Activated CD8-positive, alpha-beta memory T cell treated with anti-CD3 and anti-CD28 coated beads for 1 hour (primary cell): ENCODE measurements around the gene INTS14.
"Not testable (repeated sequence)": the region's sequence is repeated elsewhere in the genome, so short reads cannot be mapped to it uniquely, and the experiment has no call there.

Experiments
- DNase-seq, 2 donors: peaks; one replicate each; pipeline ENCODE4 v3.0.0-alpha.2; 2020; ENCODE audit warnings: low read depth in 1 of 2; ENCODE audit errors: extremely low read depth in 1 of 2

The INTS14 gene

DNA sequence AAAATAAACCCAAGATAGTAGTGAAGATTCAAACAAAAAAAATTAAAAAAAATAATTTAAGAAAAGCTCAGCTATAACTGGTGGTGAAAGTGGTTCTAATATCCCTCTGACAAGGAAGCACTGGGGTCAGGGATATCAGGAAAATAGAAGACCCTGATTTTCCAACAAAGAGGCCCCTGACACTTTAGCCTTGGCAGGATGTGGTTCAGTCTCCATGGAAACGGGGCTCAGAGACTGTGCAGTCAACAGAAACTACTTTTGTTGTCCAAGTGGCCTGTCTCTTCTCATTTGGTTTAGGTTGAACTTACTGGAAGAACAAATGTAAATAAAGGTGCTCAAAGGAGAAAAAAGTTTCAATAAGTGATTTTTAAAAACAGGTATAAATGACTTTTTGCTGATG is 27.2 kb downstream of the INTS14 start:
- DNase-seq = peak in 1 of 2 donors; percentile 14

DNA sequence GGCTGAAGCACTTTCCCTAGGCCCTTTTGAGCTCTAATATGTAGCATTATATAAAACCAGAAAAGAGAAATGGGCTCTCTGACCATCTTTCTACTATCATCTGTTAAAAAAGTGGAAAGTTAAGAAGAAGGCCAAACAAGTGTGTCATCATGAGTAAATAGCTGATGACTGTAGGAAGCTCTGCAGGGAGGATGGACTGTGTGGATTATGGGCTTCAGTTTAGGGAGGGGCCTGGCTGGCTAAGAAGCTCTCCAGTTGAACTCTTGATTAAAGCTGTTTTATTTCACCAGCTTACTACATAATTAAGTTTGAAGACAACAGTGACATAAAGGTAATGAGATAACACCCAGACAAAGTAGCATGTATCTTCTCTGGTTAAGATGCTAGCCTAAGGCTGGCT is 30.6 kb downstream of the INTS14 start:
- no peak for DNase-seq

DNA sequence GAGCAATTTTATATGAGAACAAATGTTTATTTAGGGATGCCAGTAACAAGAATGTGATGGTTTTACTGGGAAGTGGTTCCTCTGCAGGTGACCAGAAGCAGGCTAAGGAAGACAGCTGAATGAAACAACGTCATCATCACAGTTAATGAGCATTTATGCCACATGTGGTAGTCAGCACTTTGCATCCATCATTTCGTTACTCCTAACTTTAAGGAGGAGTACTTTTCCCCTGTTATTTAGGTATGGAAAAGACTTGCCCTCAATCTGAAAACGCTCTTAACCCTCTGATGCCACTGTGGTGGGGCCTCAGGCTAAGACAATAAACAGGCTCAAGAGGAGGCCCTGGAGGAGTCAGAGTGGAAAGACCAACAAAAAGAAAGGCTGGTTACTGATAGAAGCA is 31.2 kb downstream of the INTS14 start:
- no peak for DNase-seq

DNA sequence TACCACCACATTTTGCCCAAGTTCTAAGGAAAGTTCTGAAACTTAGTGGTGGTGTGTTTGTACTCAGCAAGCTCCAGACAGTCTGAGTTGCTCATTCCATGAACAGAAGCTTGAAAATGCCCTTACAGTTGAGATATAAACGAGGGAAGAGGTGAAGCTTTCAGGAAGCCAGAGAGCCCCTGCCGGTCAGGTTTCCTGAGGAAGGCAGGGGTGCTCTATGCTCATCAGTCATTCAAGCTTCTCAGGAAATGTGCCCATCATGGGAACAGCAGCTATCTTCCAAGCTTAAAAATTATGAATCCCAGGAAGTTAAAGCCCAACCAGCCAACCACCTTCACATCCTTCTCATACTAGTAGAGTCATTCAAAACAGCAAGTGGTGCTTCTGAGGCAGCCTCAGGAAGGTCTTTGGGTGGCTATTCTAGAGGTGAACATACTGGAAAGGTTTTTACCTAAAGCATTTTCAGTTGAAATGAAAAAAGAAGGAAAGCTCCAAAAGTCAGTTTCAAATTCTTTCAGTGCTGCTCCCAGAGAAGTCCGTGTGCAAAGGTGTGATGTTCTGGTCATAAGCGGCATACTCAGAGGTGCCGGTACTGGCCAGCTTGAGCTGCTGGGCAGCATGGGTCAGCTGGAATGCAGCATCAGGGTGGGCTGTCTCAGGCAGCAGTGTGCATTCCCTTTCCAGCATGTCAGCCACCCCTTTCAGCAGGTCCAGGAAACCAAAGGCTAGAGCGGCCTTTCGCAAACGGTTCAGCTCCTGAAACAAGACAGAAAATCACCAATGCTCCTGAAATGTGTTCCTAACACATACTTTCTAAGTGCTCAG is 31.8 kb downstream of the INTS14 start:
- DNase-seq = no peak

DNA sequence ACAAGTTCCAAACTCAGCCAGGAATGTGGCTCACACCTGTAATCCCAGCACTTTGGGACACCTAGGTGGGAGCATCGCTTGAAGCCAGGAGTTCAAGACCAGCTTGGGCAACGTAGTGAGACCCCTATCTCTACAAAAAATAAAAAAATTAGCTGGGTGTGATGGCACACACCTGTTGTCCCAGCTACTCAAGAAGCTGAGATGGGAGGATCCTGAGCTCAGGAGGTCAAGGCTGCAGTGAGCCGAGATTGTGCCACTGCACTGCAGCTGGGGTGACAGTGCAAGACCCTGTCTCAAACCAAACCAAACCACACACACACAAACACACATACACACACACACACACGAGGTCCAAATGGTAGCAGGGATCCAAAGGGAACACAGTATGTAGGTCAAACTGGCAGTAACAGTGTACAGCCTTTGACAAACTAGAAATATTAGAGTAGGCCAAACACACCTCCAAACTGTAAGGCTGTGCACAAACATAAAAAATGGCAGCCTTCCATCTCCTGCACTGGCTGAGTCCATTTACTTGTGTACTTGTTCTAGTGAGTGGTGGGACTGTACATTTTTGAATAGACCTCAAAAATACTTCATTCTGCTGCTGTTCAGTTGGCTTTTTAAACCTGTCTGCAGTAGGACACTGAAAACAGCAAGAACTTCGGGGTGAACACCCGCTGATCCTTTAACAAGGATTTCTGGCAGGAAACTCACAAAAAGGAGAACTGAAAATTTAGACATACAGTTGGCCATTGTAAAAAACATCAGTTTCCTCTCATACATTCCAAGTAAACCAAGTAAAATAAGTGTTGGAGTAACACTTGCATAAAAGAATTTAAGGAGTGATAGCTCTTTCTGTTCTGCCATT is 33.6 kb downstream of the INTS14 start:
- no peak for DNase-seq

DNA sequence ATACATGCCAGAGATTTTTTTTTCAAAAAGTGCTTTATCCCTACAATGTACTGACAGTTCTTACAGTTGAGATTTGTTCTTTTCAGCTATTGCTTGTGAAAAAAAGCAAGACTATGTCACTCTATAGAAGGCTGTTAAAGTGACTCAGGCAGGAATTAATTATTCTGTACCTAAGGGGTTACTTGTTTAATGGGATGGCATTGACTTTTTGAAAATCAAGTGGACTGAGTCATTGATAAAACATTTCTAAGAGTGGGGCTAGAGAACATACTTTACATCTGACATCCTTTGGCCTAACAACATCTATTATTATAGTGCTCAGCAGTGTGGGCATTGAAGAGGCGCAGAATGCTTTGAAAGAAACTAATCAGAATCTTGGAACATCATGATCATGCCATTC is 34.3 kb downstream of the INTS14 start:
- no peak for DNase-seq

DNA sequence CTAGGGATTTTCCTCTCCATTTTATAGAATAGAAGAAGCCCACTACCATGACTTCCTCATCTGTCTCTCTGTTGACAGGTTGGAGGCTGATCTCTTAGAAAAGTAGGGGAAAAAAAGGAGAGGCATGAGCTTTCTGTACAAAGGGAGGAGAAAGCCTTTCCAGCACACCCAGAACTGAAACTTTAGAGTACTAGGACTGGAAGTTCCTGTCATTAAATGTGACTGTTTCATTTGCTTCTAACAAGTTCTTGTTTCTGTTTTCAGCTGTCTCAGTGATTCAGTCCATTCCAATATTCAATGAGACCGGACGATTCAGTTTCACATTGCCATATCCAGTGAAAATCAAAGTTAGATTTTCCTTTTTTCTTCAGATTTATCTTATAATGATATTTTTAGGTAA is 39.0 kb downstream of the INTS14 start:
- no peak for DNase-seq

DNA sequence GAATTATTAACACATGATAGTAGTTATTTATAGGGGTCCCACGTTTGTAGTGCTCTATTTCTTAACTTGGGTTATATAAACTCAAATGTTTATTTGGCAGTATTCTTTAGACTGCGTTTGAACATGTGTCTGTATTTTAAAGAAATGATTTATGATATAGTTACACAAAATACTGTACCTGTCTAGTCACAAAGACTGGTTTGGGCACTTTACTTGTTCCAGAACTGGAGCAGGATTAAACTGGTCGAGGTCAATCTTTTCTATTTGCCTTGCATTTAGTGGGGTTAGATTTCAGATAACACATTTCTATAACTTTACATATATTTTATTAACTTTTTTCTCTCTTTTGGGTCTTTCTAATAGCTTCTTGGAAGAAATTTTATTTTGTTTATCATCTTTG is 41.2 kb downstream of the INTS14 start:
- no peak for DNase-seq

DNA sequence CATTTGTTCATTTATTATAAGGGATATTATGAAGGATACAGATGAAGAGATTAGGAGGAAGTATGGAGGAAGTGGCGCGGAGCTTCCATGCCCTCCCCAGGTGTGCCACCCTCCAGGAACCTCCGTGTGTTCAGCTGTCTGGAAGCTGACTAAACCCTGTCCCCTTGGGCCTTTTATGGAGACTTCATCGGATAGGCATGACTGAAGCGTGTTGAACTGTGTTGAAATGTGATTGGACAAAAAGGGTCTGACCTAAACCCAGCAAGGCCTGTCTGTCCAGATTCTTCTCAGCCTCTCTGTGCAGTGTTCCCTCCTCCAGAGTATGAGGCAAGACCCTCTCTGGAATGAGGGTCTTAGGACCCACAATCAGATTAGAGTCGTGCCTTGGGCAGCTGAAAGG is 49.0 kb downstream of the INTS14 start:
- no peak for DNase-seq

DNA sequence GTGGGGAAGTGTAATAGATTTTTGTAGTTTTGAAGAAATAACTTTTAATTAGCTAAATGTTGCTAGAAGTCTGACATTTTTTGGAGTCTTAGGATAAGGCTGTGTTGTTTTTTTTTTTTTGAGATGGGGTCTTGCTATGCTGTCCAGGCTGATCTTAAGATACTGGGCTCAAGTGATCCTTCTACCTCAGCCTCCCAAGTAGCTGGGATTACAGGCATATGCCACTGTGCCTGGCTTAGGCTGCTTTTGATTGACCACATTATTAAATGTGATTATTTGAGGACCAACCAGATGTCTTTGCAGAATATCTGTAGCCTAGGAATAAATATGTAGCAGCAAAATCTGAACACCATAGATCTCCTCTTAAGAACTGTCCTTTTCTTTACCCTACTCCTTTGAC is 51.0 kb downstream of the INTS14 start:
- no peak for DNase-seq

DNA sequence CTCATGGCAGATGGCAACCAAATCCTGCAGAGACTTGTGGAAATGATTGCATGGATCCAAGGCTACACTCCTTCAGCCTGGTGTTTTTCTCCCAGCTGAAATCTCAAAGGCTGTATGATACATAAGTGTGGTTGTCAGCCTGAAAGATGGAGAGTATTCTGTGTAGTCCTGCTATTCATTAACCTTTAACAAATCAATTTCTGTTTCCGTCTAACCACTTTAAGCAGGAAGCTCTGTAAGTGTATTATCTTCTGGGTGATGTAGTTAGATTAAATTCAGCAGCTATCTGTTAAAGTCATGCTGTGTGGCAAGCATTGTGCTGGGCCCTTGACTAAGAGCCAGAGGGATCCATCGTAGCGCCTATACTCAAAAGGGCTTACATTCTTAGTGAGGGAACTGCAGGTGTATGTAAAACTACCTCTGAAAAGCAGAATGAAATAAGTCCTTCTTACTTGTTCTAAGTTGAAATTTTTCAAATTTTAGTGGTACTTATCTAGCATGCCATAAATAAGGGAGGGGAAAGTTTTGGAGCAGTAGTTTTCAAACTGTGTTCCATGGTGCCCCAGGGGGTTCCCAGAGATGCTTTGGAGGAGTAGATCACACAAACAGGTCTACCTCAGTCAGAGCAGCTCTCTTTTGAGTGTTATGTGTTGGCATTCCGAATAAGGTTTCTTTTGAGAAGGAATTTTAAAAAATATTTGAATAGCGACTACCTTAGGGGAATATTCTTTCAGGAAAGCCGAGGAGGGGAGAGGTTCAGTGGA is 51.8 kb downstream of the INTS14 start:
- DNase-seq = no peak

DNA sequence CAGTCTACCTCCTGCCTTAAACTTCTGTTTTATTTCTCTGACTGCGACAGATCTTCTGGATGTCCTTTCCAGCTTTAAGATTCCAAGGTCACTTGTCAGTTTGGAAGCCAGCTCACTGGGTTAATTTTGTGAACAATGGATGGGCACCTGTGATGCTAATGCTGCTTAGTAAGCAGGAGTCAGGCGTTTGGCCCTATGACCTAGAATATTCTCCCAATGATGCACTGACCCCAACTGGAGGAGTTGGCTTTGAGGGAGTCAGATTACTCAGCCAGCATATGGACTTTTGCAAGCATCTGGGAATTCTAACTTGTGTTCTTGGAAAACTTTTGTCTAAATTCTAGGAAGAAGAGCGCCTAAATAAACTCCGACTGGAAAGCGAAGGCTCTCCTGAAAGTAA is 52.6 kb downstream of the INTS14 start:
- DNase-seq = no peak

DNA sequence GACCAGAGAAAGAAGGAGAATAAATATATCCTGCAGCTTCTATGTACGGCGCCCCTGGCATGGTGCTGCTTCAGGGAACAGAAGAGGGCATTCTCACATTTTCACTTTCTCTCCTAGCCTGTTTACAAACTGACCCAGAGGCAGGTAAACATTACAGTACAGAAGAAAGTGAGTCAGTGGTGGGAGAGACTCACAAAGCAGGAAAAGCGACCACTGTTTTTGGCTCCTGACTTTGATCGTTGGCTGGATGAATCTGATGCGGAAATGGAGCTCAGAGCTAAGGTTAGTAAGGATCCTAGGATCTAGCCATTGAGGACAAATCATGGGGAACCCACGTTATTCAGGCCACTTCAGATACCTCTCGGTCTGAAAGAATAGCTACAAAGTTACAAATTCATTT is 54.3 kb downstream of the INTS14 start:
- DNase-seq = no peak

DNA sequence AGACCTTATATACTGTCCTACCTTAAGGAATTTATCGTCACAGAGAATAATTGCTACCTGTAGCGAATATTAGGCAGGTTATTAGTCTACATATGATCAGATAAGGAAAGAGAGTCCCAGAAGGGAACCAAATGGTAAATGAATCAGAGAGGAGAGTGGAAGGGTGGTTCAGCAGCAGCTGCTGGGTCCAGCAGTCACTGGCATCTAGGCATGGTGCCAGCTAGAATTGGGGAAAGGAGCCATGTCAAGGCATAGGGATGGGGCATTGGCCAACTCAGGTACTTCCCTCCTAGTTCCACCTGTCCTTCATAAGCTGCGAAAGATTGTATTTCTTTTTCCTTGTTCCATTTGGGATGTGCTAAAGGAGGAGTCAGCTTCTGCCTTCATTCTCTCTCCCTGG is 57.2 kb downstream of the INTS14 start:
- no peak for DNase-seq

DNA sequence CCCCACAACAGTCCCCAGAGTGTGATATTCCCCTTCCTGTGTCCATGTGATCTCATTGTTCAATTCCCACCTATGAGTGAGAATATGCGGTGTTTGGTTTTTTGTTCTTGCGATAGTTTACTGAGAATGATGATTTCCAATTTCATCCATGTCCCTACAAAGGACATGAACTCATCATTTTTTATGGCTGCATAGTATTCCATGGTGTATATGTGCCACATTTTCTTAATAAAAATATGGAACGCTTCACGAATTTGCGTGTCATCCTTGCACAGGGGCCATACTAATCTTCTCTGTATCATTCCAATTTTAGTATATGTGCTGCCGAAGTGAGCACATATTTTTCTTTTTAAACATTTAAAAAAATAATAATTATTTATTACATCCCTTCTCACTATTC is 58.1 kb downstream of the INTS14 start:
- not testable (repeated sequence) for DNase-seq

DNA sequence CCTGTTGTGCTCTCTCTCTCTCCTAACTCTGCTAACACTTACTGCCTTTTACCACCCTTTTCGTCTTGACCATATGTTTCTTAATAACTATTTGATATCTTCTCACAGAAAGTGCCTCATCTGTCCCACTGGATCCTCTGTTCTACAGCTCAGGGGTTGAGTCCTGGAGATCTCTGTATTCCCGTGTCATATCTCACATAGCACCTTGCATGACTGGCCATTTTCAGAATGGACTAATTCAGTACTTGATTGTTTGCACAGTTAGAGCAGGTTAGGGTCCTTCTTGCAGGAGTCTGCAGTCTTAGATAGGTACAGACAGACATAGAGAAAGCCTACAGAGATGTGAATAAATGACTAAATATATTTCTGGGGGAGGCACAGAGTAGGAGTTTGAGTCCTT is 59.7 kb downstream of the INTS14 start:
- DNase-seq = no peak

DNA sequence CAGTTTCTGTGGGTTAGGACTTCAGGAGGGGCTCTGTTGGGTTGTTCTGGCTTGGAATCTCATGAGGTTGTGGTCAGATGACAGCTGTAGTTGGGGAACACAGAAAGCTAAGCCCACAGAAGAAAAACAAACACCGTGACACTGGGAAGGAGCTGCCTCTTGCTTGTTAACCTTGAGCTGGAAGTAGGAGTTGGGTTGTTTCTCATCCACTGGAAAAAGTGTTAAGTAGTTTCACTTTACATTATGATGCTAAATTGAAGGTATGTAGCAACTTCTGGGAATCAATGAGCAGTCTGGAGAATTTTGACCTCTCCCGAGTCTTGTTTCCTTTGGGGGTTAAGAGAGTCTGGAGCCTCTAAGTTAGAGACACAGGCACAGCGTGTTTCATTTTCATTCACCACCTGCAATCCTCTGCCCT is 60.2 kb downstream of the INTS14 start:
- DNase-seq = no peak

DNA sequence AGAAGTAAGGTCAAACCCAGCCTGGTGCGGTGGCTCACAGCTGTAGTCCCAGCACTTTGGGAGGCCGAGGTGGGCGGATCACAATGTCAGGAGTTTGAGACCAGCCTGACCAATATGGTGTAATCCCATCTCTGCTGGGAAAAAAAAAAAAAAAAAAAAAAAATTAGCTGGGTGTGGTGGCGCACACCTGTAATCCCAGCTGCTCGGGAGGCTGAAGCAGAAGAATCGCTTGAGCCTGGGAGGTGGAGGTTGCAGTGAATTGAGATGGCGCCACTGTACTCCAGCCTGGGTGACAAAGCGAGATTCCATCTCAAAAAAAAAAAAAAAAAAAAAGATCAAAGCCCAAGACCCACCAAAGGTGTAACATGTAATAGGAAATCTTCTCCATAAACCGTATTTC is 61.6 kb downstream of the INTS14 start:
- not testable (repeated sequence) for DNase-seq

DNA sequence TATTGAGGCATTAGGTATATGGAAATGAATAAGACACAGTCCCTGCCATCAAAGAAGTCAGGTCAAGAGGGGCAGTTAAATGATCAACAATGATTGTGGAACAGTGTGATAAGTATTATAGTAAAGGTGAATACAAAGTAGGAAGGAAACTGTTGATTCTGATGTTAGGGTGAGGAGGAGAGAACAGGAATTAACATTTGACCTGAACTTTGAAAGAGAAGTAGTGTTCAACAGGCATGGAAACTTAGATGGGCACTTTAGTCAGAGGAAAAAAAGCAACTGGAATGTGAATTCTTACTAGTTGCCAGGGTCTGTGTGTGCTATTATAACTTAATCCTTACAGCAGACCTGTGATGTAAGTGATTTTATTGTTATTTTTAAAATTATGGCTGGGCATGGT is 63.1 kb downstream of the INTS14 start:
- DNase-seq = no peak

DNA sequence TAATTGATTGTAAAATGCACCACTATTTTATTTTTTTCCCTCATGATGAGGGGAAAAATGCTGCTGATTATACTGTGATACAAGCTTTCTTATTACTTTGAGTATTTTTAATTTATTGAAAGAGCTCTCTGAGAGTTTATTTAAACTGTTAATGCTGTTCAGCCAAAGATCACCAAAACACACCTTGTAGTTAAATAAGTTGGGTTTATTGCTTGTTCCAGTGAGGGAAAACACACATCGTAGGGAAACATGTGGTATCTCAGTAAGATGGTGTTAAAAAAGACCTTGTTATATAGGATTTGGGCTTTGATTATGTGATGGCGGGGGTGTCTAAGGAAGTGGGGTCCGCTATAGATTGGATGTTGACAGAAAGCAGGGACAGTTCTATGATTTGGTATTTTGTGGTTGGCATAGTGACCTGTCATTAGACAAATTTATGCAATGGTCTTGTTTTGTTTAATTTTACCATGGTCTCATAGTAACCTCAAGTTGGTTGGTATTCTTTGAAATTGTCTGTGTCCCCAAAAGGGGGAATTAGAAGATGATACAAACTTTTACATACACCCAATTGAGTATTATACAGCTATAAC is 69.6 kb downstream of the INTS14 start:
- no peak for DNase-seq

DNA sequence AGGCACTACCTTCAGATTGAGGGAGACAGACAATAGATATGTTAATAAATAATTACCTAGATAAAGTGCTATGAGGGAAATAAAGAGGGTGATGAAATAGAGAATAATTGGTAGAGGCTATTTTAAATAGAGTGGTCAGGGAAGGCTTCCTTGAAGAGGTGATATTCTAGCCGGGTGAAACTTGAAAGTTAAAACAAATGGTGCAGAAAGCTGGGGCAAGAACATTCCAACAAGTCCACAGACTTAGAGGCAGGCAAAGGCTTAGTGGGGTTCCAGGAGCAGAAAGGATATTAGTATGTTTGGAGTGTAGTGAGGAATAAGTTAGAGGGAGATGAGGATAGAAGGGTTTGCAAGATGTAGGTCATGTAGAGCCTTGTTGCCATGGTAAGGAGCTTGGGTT is 70.6 kb downstream of the INTS14 start:
- no peak for DNase-seq
